GM19025 (cell line): Measurements from ENCODE around the gene WDR5.

Experiments
- ATAC-seq: cut with Tn5 transposase; IDR thresholded peaks from one replicate; pipeline ENCODE4 v1.9.1; 2021; ENCODE audit warnings: mild to moderate bottlenecking, low read depth, moderate library complexity; ENCODE audit not compliant: unreplicated experiment

WDR5 gene

DNA sequence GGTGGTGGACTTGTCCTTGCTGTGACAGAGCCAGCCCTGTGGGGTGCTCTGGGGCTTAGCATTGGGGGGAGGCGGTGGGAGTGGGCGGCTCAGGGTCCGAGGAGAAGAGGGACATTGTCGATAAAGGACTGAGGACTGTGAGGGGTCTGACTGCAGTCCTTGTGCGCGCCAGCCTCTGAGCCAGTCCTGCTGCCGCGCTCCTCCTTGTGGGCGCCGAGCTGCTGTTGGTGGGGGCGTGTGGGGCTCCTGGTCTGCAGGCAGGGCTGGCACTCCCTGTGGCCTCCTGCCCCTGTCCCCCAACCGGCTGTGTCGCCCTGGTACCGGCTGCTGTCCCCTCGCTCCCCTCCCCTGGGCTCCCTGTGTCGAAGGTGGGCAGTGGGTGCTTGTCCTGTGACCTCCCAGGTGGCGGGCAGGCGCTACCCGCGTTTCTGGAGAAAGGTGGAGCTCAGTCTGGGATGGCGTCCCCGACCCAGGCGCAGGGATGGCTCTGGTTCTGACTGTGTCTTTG, 21.6 kb downstream of the WDR5 start:
- ATAC-seq: no peak

DNA sequence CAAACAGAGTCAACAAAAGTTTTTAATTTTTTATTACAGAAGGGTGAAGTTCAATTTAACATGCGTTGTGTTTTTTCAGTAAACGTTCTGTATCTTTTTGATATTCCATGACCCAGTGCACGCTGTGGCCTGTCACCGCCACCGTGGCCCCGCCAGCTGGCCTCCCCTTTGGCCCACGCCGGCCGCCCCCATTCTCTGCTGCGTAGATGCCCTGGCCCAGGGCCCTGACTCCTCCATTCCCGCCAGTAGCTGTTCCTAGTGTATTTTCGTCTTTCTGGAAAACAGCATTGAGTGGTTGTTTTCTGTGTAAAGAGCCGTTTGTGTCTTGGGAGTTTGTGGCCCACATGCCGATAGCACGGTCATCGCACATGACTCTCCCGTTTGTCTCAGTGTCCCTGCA, 22.4 kb downstream of the WDR5 start:
- ATAC-seq: no peak

DNA sequence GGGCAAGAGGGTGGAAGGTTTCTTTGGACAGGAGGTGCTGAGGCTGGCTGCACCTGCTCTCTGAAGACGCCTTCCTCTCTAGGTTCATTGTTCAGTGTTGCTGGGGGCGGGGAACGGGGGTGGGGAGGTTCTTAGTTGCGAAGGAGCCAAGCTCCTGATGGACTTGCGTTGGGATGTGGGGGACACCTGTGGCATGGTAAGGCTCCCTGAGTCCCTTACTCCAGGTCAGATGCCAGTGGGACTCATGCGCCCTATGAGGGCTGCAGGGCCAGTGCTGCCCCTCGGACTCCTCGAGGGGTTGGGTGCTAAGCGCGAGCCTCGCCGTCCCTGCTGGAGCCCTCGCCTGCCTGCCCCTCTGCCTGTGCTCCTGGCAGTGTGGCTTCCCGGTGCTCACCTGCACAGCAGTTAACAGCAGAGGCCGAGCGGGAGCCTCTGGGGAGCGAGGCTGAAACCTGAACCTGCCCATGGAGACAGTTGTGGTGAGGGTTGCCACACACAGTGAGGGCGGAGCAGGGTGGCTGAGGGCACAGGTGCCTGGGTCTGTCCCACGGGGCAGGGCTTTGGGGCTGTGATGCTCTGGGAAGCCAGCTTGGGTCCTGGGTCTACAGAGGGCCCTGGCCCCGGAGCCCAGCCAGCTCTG, 23.0 kb downstream of the WDR5 start:
- ATAC-seq: no peak

DNA sequence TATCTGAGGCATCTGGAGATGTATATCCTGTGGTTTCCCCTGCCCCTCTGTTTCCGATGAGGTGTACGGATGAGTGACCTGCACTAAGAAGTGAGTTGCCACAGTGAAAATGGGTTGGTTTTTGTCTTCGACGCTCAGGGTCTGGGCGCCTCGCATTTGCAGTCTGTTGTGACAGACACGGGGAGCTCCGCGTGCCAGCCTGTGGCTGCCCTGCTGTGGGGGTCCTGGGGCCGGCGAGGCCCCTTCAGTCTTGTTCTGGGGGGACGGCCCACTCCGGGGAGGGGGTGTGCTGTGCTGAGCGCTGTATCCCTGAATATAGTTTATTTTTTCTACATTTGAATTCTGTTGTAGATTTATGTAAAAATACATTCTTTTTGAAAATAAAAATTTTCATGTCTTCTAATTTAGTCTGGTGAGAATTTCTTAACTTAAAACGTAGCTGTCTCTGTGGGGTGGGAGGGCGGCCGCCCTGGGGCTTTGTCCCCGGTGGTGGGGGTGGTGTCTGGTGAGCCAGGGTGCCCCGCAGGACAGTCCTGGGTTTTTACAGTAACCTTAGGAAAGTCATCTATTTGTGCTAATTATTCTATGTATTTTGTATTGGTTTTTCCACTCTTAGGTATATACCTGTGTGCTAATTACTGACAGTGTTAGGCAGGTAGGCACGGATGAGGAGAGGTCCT, 23.8 kb downstream of the WDR5 start:
- no peak for ATAC-seq

DNA sequence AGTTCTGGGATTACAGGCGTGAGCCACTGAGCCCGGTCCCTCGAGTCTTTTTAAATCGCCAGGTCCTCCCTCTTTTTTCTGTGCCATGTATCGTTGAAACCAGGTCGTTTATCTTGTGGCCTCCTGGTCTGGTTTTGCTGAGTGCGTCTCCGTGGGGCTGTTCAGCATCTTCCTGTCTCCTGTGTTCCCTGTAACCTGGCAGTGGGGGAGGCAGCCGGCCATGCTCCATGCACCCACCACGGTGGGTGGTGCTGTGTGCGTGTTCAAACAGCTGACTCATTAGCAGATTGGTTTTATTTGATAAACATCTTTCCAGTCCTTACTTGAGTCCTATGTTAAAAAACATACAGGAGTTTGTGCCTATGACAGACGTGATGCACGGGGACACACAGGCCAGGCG, 25.8 kb downstream of the WDR5 start:
- ATAC-seq: no peak

DNA sequence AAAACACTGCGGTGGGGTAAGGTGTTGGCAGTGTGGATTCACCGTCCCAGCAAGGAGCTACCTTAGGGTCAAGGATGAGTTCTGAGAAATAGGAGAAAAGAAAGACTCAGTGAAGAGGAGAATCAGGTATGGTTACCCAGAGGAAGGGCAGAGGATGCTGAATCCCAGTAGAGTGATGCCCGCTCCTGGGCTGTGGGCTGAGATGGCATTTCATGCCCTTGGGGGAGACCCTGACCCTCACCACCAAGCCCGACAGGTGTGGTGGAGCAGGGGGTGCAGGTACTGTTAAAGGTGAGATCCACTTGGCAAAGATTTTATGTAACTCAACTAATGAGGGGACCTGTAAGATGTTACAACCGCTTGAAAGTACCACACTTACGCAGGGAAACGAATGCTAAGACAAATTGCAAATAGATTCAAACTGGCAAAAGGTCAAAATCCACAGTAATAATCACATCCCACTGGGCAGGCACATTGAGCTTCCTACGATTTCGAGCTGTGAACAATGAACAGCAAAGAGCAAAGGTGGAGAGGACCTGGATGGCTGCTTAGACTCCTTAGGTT, 26.4 kb downstream of the WDR5 start:
- ATAC-seq: no peak

DNA sequence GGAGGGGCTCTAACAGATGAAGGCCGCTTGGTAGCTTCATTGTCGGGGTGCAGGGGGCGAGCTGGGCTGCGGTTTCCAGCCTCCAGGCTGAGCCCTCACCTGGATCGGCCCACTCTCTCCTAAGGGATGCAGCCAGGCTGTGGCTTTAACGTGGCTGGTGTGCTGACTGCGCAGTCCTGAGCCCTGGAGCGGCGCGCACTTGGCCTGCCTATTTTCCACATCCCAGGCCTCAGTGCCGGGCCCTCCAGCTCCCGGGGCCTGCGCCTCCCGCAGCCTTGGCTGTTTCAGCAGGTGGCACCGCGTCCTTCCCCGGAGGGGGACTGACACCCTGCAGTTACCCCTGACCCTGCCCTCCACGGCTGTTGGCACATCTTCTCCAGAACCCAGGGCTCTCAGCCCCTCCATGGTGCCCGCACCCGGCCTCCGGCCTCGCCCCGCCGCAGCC, 27.1 kb downstream of the WDR5 start:
- no peak for ATAC-seq

DNA sequence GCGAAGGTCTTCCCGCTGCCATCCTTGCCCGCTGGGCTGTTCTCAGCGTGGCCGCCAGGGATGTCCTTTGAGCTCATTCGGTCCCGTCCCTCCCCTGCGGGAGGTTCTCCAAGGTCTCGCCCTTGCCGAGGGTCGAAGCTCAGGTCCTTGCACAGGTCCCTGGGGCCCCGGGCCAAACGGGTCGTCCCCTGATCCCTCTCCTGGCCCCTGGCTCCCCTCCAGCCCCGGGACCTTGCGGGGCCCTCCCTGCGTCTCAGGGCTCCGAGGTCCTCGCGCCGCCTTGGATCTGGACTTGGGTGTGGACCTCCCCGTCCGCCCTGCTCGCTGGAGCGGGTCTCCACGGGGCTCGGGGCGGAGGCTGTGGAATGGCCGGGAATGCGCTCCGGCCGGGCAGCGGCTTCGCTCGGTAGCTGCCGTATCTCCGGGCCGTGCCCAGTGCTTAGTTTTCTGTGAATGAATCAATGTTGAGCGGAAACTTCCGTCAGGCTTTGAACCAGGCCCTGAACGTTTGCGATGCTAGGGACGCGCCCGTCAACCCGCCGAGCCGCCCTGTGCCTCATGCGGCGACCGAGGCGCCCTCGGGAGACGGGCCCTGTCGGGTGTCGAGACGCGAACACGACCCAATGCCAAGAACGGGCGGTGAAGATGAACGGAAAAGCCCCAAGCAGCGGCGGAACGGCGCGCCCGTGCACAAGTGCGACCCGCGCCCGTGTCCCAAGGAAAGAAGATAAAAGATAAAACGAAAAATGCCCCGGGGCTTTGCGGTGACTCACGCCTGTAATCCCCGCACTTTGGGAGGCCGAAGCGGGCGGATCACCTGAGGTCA, 27.7 kb downstream of the WDR5 start:
- no peak for ATAC-seq

DNA sequence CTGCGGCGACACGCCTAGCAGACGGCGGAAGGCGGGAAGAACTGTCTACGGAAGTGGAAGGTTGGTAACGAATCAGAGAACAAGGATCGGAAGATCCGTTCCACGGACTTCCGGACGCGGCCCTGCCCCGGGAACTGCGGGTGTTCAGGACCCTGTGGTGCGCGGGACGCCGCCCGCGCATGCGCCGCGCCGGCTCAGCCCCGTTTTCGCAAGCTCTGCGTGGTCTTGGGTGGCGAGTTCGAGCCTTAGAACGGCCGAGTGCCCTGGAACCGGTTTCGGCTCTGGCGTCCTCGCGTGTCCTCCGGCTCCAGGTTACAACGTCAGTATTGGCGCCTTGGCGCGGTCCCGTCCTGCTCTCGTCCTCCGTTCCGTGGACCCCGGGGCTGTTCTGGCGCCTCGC, 29.0 kb downstream of the WDR5 start:
- ATAC-seq: no peak

DNA sequence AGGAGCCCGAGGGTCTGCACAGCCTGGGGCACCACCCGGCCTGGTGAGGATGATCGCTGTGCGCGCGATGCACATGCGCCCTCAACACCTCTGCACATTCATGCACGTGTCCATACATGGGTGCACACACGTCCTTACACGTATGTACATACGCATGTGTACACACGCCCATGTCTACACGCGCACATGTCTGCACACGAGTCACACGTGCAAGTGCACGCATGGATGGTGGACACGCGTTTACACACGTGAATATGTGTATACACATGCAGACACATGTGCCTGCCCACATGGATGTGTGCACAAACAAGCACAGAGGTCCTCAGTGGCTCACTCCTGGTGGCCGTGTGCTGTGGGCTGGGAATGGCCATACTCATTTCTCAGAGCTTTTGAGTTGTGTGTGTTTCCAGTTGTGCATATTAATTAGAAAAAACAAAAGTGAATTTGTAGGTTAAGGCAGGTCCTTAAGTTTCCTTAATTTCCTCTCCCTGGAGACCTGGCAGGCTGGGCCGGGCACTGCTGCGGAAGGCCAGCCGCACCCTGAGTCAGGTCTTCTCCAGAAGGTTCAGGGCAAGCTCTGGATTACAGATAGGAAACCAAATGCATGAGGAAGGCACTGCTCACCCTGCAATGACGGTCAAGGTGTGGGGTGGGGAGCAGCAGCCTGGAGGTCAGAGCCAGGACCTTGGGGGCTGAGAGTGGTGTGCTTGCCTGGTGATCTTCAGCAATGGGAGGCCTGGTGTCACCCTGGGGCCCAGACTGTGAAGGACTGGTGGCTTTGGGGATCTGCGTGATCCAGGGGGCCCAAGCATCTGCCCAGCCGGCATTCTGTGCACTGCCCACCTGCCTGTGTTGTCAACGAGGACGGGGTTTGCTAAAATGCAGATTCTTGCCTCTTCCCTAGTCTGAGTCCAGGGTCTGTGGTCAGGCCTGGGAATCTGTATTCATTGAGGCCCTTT, 29.8 kb downstream of the WDR5 start:
- ATAC-seq: no peak

DNA sequence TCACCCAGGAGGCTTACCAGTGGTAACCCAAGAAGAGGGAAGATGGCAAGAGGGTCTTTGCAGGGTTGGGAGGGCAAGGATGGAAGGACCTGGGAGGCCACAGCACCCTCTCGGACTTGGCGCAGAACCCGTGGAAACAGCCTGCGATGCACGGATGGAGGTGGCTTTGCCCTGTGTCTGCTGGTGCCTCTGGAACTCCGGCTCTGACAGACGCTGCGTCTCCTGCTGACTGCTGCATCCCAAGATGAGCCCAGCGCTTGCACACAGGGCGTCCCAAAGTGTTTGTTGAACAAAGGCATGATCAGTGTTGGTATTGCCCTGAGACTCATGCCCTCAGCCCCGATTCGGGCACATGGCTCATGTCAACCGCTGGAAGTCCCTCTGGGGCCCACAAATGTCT, 30.5 kb downstream of the WDR5 start:
- no peak for ATAC-seq

DNA sequence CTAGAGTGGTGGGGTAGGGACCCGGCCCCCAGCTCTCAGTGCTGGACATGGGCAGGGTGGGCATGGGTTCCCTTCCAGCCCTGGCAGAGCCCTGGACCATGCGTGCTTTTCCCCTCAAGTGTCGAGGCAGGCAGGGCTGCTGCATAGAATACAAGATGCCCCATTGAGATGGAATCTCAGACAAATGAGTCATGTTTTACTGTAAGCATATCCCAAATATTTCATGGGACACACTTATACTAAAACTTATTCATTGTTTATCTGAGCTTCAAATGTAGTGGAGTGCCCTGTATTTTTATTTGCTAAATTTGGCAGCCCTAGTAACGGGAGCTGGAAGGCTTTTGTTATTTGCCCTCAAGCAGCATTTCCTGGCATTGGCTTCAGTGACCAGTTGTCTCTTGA, 31.6 kb downstream of the WDR5 start:
- no peak for ATAC-seq

DNA sequence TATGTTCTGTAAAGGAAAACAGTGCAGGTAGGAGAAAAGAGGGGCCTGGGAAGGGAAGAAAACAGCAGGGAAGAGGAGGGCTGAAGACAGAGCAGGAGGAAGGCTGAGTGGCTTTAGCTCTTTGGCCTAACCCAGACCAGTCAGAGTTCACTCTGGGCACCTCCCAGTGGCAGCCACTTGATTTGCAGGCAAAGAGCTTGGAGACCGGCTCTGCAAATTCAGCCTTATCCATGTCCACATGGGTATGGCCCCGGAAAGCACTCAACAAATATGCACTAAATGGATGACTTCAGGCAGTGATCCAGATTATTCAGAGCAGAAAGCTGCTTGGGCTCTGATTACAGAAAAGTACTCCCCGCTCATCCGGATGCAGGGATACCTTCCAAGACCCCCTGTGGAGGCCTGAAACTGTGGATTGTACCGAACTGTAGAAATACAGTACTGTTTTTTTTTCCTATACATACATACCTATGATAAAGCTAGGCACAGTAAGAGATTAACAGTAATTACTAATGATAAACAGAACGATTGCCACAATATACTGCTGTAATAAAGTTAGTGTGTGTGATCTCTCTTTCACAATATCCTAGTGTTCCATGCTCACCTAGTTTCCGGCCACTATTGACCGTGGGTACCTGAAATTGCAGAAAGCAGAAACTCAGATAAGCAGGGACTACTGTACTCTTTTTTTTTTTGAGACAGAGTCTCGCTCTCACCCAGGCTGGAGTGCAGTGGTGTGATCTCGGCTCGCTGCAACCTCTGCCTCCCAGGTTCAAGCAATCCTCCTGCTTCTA, 33.1 kb downstream of the WDR5 start:
- ATAC-seq: no peak

DNA sequence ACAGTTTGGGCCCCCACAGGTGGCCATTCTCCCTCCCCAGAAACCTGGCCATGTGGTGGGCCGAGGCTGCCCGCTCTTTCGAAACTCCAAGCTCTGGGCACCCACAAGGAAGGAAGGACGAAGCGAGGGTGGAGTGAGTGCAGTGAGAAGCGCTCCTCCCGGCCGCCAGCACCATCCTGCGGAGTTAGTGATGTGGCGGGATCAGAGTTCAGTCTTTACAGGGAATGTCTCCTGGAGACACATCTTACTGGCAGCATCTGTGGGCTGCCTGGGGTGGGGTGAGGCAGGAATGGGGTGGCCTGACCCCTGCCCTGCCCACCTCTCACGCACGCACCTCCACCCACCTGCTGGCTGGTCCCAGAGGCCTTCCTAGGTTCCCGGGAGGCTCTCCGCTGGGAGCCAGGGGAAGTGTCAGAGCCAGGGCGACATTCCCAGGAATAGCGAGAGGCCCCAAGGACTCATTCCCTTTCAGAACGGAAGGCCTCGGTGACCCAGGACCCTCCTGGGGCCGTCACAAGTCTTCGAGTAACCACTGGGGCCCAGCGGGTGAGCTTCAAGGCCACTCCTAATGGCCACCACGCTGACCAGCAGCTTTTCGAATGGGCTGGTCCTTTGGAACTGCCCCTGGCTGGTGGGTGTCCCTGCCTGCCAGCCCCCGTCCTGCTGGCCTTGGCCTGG, 34.0 kb downstream of the WDR5 start:
- no peak for ATAC-seq

DNA sequence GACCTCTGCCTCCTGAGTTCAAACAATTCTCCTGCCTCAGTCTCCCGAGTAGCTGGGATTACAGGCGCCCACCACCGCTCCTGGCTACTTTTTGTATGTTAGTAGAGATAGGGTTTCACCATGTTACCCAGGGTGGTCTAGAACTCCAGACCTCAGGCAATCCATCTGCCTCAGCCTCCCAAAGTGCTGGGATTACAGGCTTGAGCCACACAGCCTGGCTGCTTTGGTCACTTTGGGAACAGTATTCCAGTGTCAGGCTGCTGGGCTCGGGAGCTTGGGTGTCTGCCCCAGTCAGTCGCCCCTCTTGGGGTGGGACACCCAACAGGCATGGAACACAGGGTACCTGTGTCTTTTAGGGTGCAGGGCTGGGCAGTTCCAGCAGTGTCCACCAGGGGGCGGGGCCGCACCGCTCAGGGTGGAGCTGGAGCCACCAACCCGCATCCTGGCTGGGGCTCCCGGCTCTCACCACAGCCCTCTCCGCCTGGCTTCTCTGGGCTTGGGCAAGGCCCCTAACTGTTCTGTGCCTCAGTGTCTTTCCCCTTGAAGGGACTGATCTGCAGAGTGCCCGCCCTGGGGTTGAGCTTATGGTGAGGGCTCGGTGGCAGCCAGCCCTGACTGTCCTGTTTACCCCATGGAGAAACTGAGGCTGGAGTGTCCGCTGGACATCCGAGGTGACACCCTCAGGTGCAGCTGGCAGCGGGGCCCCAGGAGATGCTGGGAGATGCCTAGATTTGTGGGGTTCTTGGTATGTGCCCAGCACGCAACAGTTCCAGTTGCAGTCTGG, 34.8 kb downstream of the WDR5 start:
- no peak for ATAC-seq

DNA sequence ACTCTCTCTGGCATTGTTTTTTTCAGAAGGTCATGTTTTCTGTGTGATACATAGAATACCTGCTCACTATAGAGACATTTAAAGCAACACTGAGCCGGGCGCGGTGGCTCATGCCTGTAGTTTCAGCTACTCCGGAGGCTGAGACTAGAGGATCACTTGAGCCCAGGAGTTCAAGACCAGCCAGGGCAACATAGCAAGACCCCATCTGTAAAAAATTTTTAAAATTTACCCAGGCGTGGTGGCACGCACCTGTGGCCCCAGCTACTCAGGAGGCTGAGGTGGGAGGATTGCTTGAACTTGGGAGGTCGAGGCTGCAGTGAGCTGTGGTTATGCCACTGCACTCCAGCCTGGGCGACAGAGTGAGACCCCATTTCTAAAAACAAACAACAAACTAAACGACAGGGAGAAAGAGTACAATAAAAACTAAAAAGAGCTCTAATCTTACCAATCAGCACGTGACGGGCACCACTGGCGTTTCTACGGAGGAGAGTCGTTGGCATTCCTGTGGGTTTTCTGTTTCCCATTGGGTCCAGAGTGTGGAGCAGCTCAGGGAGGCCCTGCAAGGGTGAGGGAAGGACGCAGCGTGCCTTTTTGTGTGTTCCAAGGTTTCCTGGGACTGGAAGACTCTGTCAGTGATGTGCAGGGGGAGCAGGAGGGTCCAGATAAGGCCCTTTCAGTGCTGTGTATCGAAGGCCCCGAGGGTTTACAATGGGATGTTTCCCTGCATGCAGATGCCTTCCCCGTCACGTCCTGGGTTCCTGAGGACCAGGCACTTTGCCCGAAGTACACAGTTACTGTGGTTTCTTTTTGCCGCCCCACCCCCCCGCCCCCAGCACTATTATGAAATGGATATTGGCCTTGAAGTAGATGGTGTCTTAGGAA, 35.7 kb downstream of the WDR5 start:
- ATAC-seq: no peak
